HG02763 (cell line): Measurements from ENCODE around the gene UCHL5.

Source experiments
- ATAC-seq: cut with Tn5 transposase; IDR thresholded peaks from one replicate; pipeline ENCODE4 v1.9.1; 2021; ENCODE audit warnings: mild to moderate bottlenecking, moderate library complexity; ENCODE audit not compliant: unreplicated experiment

Gene UCHL5

DNA sequence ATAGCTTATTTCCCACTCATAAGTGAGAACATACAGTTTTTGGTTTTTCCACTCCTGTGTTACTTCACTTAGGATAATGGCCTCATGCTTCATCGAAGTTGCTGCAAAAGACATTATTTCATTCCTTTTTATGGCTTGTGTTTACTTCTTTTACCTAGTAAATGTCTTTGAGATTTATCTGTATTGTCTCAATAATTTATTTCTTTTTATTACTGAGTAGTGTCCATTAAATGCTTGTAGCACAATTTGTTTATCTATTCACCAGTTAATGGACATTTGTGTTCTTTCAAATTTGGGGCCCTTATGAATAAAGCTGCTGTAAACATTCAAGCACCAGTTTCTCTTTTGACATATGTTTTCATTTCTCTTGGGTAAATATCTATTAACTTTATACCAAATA is 86.0 kb downstream of the UCHL5 start:
- ATAC-seq = no peak

GRCh38 chr1:192969091-192969490 is 90.1 kb downstream of the UCHL5 start:
- ATAC-seq = no peak

DNA sequence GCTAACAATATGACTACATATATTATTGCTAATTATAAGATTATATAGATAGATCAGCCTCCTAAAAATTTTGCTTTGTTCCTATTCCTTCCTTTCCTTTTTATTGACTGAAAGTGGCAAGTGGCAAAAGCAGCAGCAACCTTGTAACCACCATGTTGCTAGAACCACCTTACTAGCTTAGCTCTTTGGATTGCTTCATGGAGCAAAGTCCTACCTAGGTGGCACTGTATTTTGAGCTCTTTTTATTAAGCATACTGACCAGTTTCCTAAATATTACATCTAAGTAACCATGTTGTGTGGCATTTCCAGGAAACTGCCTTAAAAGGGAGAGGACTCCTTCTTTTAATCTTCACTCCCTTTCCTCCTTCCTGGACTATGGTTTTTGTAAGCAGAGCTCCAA is 90.8 kb downstream of the UCHL5 start:
- no peak for ATAC-seq

DNA sequence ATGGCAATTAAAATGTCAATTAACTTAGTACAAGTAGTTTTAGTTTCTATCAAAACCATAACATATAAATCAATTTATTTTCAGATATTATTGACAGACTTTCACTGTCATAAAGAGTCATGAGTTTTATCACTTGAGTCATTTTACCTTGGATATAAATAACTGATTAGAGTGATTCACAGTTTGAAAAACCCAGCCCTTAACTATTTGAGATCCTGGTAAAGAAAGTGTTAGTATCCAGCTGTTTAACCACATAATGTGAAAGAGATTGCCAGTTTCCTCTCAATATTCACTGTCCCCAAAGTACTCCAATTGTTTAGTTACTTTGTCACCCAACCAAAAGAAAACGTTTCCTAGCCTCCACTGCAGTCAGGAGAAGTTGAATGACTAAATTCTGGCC is 91.3 kb downstream of the UCHL5 start:
- ATAC-seq = no peak

- ATAC-seq = no peak
Measured at GRCh38 chr1:192967211-192967877, 91.8 kb downstream of the UCHL5 start.

GRCh38 chr1:192966073-192966472 is 93.1 kb downstream of the UCHL5 start:
- no peak for ATAC-seq

GRCh38 chr1:192962901-192963300 is 96.3 kb downstream of the UCHL5 start:
- ATAC-seq = no peak
